Measurements from ENCODE around the gene ZSCAN5A. TPM values are rescaled to one million over a fixed set of nuclear protein-coding genes. Genes with fewer than 3 reads are reported as not detected.
"Not testable (repeated sequence)": the region's sequence is repeated elsewhere in the genome, so short reads cannot be mapped to it uniquely, and the experiment has no call there.

Gene ZSCAN5A
- total and polyA plus RNA-seq, 10 of the 15 experiments (the other 5 are each of a cell fraction or from before 2014, with no cell fraction given) = 5.5 to 12.0 (median 8.7) TPM

DNA sequence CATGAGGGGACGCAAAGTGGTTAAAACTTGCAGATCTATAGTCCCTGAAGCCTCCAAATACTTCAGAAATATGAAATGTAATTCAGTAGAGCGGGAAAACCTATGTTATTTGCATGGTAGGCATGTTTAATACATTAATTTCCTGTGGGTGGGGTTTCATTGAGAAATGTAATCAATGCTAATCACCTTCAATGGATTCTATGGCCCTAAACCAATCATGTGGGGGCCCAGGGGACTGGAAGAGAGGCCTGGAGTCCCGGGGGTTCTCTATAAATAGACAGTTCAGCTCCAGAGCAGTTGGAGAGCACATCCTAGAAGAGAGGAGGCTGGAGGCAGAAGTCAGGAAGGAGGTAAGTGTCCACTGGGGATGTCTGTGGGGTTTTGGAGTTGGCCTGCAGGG is 112.7 kb downstream of the ZSCAN5A start, which contains the start of gene ZSCAN5C (continued):
- TF ChIP-seq, protein P1, sequence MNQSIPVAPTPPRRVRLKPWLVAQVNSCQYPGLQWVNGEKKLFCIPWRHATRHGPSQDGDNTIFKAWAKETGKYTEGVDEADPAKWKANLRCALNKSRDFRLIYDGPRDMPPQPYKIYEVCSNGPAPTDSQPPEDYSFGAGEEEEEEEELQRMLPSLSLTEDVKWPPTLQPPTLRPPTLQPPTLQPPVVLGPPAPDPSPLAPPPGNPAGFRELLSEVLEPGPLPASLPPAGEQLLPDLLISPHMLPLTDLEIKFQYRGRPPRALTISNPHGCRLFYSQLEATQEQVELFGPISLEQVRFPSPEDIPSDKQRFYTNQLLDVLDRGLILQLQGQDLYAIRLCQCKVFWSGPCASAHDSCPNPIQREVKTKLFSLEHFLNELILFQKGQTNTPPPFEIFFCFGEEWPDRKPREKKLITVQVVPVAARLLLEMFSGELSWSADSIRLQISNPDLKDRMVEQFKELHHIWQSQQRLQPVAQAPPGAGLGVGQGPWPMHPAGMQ (IDR thresholded peaks at IDR 0.05; ENCODE audit: borderline replicate concordance) = no peak
- TF ChIP-seq YY1 (IDR thresholded peaks at IDR 0.05; ENCODE audit: low read depth, low read length) = no peak
- no peak for TF ChIP-seq YBX1 (IDR thresholded peaks at IDR 0.05)

DNA sequence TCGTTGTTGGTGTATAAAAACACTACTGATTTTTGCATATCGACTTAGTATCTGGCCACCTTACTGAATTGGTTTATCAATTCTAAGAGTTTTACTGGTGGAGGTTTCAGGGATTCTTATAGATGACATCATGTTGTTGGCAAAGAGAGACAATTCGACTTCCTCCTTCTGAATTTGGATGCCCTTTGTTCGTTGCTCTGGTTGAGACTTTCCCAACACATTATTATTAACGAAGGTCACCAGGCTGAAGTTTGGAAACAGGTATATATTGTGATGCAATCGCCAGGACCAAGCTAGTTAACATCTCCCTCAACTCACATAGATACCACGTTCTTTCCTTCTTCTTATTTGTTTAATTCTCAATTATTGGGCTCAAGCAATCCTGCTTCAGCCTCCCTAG is 115.0 kb downstream of the ZSCAN5A start:
- POLR2A ChIA-PET = no interaction called here
- no peak overlapping the region for H3K4me2 ChIP-seq (ENCODE audit: control insufficient read depth, insufficient read depth)
- no peak overlapping the region for H3K27ac ChIP-seq (ENCODE audit: control insufficient read depth, insufficient read depth)
- H3K4me3 ChIP-seq = no peak overlapping the region
- SMC1A ChIA-PET (ENCODE audit: uncharacterized antibody, unreplicated experiment) = no interaction called here
- no peaks in the 10 kb centered on the region for H4K20me1 ChIP-seq (ENCODE audit: control insufficient read depth, insufficient read depth)
- DNase-seq (ENCODE audit: low read depth, low spot score) (no peak), ATAC-seq (no peak), FAIRE-seq (no peak)
- no peak overlapping the region for H2AFZ ChIP-seq (ENCODE audit: control insufficient read depth, low read depth, low read length)
- no peaks in the 10 kb centered on the region for H3K36me3 ChIP-seq (ENCODE audit: control insufficient read depth in 2 of 2, insufficient read depth in 2 of 2, low read length in 1 of 2)
- no peaks in the 10 kb centered on the region for H3K4me1 ChIP-seq (ENCODE audit: control insufficient read depth, insufficient read depth, low read length)
- no peaks in the 10 kb centered on the region for H3K9me3 ChIP-seq (replicated peaks; ENCODE audit: control insufficient read depth, insufficient read depth, low read length)
- H3K79me2 ChIP-seq (ENCODE audit: control insufficient read depth, insufficient read depth, low read length) = no peaks in the 10 kb centered on the region
- H3K27me3 ChIP-seq (replicated peaks in 1 of 2; ENCODE audit: control insufficient read depth in 2 of 2, insufficient read depth in 2 of 2, low read length in 1 of 2) = no peaks in the 10 kb centered on the region
- intact Hi-C loops (cut with micrococcal nuclease; ENCODE audit: unreplicated experiment) = no loop called here
- WGBS (ENCODE audit: insufficient coverage, insufficient replicate concordance, low lambda C conversion rate, missing lambda C conversion rate) = 10% methylated on average over 7 of the region's 7 CpGs
- TF ChIP-seq, protein P2, sequence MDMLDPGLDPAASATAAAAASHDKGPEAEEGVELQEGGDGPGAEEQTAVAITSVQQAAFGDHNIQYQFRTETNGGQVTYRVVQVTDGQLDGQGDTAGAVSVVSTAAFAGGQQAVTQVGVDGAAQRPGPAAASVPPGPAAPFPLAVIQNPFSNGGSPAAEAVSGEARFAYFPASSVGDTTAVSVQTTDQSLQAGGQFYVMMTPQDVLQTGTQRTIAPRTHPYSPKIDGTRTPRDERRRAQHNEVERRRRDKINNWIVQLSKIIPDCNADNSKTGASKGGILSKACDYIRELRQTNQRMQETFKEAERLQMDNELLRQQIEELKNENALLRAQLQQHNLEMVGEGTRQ (IDR thresholded peaks at IDR 0.05; ENCODE audit: borderline replicate concordance, low read depth, low read length) = no peak
- no peak for TF ChIP-seq NBN (IDR thresholded peaks at IDR 0.05)
- TF ChIP-seq SMAD1 (IDR thresholded peaks at IDR 0.05; ENCODE audit: low read depth, partially characterized antibody) = no peak
- TF ChIP-seq TCF12 (IDR thresholded peaks at IDR 0.05; ENCODE audit: low read depth, low read length) = no peak
- no peak for TF ChIP-seq RBBP5 (conservative IDR thresholded peaks at IDR 0.05)
- no peak for TF ChIP-seq DPF2 (IDR thresholded peaks at IDR 0.05)
- no peak for TF ChIP-seq CHD4 (IDR thresholded peaks at IDR 0.05)
- BruUV-seq (replicated peaks) = no TSS peak
- in situ Hi-C loops (cut with MboI) = no loop called here
- RAD21 ChIA-PET (ENCODE audit: unreplicated experiment) = no interaction called here
- CTCF ChIA-PET = no interaction called here
- no peak overlapping the region for H3K9ac ChIP-seq (ENCODE audit: control insufficient read depth, insufficient read depth, low read length)

DNA sequence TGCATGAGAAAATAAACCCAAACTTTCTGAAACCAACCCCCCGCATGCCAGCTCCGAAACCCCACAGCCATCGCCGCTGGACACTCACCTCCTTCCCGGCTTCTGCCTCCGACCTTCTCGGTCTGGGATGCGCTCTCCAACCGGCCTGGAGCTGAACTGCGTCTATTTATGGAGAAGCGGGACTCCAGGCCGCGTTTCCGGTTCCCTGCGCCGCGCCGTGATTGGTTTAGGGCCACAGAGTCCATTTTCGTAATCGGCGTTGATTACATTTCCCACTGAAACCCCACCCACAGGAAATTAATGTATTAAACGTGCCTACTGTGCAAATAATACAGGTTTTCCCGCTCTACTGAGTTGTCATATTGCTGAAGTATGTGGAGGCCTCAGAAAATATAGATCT is 117.0 kb downstream of the ZSCAN5A start, which contains the start of gene ZSCAN5B:
ZSCAN5B (minus strand) TSS at position 138 of the 400 bp plus-strand sequence. CDS start 4,731 bp downstream, outside the sequence.
- H3K4me3 ChIP-seq; intact Hi-C loops (cut with micrococcal nuclease; ENCODE audit: unreplicated experiment); H3K9me3 ChIP-seq (replicated peaks; ENCODE audit: control insufficient read depth, insufficient read depth, low read length); H3K36me3 ChIP-seq (ENCODE audit: control insufficient read depth in 2 of 2, insufficient read depth in 2 of 2, low read length in 1 of 2); ATAC-seq; H4K20me1 ChIP-seq (ENCODE audit: control insufficient read depth, insufficient read depth); H3K9ac ChIP-seq (ENCODE audit: control insufficient read depth, insufficient read depth, low read length); H3K4me1 ChIP-seq (ENCODE audit: control insufficient read depth, insufficient read depth, low read length); H3K27me3 ChIP-seq (replicated peaks in 1 of 2; ENCODE audit: control insufficient read depth in 2 of 2, insufficient read depth in 2 of 2, low read length in 1 of 2); H3K79me2 ChIP-seq (ENCODE audit: control insufficient read depth, insufficient read depth, low read length); H2AFZ ChIP-seq (ENCODE audit: control insufficient read depth, low read depth, low read length); CTCF ChIA-PET; RAD21 ChIA-PET (ENCODE audit: unreplicated experiment); BruUV-seq (replicated peaks); FAIRE-seq; SMC1A ChIA-PET (ENCODE audit: uncharacterized antibody, unreplicated experiment); DNase-seq (ENCODE audit: low read depth, low spot score); H3K4me2 ChIP-seq (ENCODE audit: control insufficient read depth, insufficient read depth); in situ Hi-C loops (cut with MboI); H3K27ac ChIP-seq (ENCODE audit: control insufficient read depth, insufficient read depth); POLR2A ChIA-PET: not testable (repeated sequence)
- WGBS (ENCODE audit: insufficient coverage, insufficient replicate concordance, low lambda C conversion rate, missing lambda C conversion rate) = 74% methylated on average over 23 of the region's 23 CpGs

All from GM12878 (cell line).